ENCODE results near the gene RAB40B.

Gene RAB40B

GRCh38 chr17:82703935-82704865 is 5.7 kb upstream of the RAB40B start:
- Histone ChIP-seq H3K4me3 (ENCODE audit: control insufficient read depth in 1 of 7, extremely low read depth in 1 of 7, insufficient read depth in 4 of 7, low read depth in 2 of 7, low read length in 6 of 7) (no peak overlapping the region), H3K27ac (ENCODE audit: insufficient read depth in 1 of 2, low read depth in 1 of 2, low read length in 2 of 2, poor library complexity in 1 of 2, severe bottlenecking in 2 of 2) (no peak overlapping the region), H3K4me1 (ENCODE audit: control extremely low read depth in 1 of 4, control insufficient read depth in 4 of 4, insufficient read depth in 4 of 4, low read length in 3 of 4) (peaks cover 0 to 12% (median 6%) of the 10 kb centered on the region in 4 experiments), H3K27me3 (replicated peaks in 2 of 5; ENCODE audit: control insufficient read depth in 4 of 5, insufficient read depth in 5 of 5, low read length in 4 of 5) (no peaks in the 10 kb centered on the region), H3K36me3 (ENCODE audit: control insufficient read depth in 4 of 4, insufficient read depth in 4 of 4, low read length in 3 of 4) (no peaks in the 10 kb centered on the region), H3K9me3 (ENCODE audit: control extremely low read depth in 1 of 5, control insufficient read depth in 4 of 5, insufficient read depth in 2 of 5, low read depth in 1 of 5, low read length in 4 of 5) (no peaks in the 10 kb centered on the region)
- no peak for DNase-seq
- 90% methylated on average over 35 of the region's 38 CpGs for WGBS (ENCODE audit: insufficient coverage)
- ChIA-PET CTCF (no interaction called here), POLR2A (interaction anchor here (0.5 kb wide), 1 partner anchor 428 kb away, joined by 4 read pairs; no protein-coding TSS in a partner anchor)

DNA sequence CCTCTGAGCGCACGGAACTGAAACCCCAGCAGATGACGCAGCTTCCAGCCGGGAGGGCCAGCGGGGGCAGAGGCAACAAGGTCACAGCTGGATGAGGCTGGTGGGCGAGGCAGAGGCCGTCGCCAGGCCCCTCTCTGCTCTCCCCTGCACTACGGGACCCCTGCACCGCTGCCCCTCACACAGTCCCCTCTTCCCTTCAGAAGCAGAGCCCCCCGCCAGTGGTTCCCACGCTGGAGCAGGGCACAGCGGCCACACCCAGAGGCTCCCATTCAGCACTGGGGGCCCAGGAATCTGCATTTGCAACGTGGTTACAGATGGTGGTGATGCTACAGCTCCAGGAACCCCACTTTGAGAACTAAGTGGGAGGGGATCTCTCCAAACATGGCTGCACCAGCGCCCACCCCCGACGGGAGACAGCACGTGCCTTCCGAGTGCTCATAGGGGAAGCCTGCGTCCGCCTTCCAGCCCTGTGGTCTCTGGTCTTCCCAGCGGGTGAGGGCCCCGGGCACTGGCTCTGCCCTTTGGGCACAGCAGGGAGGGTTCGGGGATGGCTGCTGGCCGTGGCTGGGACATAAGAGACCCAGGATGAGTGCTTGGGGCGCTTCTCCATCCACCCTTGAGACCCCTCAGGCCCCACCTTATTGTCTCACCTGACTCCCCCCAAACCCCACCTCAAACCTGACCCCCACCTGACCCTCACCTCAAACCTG is 4.7 kb upstream of the RAB40B start:
- H3K9me3 ChIP-seq (ENCODE audit: control extremely low read depth in 1 of 5, control insufficient read depth in 4 of 5, insufficient read depth in 2 of 5, low read depth in 1 of 5, low read length in 4 of 5) = no peaks in the 10 kb centered on the region
- H3K27ac ChIP-seq (ENCODE audit: insufficient read depth in 1 of 2, low read depth in 1 of 2, low read length in 2 of 2, poor library complexity in 1 of 2, severe bottlenecking in 2 of 2) = no peak overlapping the region
- no peaks in the 10 kb centered on the region for H3K36me3 ChIP-seq (ENCODE audit: control insufficient read depth in 4 of 4, insufficient read depth in 4 of 4, low read length in 3 of 4)
- H3K4me3 ChIP-seq (ENCODE audit: control insufficient read depth in 1 of 7, extremely low read depth in 1 of 7, insufficient read depth in 4 of 7, low read depth in 2 of 7, low read length in 6 of 7) = no peak overlapping the region
- ChIA-PET POLR2A (interaction anchor here (0.5 kb wide), 1 partner anchor 427 kb away, joined by 4 read pairs; no protein-coding TSS in a partner anchor), CTCF (no interaction called here)
- WGBS (ENCODE audit: insufficient coverage) = 90% methylated on average over 21 of the region's 26 CpGs
- H3K27me3 ChIP-seq (replicated peaks in 2 of 5; ENCODE audit: control insufficient read depth in 4 of 5, insufficient read depth in 5 of 5, low read length in 4 of 5) = no peaks in the 10 kb centered on the region
- peaks cover 0 to 15% (median 10%) of the 10 kb centered on the region in 4 experiments for H3K4me1 ChIP-seq (ENCODE audit: control extremely low read depth in 1 of 4, control insufficient read depth in 4 of 4, insufficient read depth in 4 of 4, low read length in 3 of 4)
- no peak for DNase-seq

- no peak overlapping the region for H3K27ac ChIP-seq (ENCODE audit: insufficient read depth in 1 of 2, low read depth in 1 of 2, low read length in 2 of 2, poor library complexity in 1 of 2, severe bottlenecking in 2 of 2)
- 91% methylated on average over 18 of the region's 20 CpGs for WGBS (ENCODE audit: insufficient coverage)
- H3K4me3 ChIP-seq (ENCODE audit: control insufficient read depth in 1 of 7, extremely low read depth in 1 of 7, insufficient read depth in 4 of 7, low read depth in 2 of 7, low read length in 6 of 7) = no peak overlapping the region
- DNase-seq = no peak
- CTCF ChIA-PET = no interaction called here
- peaks cover 0 to 18% (median 16%) of the 10 kb centered on the region in 4 experiments for H3K4me1 ChIP-seq (ENCODE audit: control extremely low read depth in 1 of 4, control insufficient read depth in 4 of 4, insufficient read depth in 4 of 4, low read length in 3 of 4)
- POLR2A ChIA-PET = interaction anchor here (0.9 kb wide), 1 partner anchor 26 kb away, joined by 3 read pairs; no protein-coding TSS in a partner anchor
- no peaks in the 10 kb centered on the region for H3K36me3 ChIP-seq (ENCODE audit: control insufficient read depth in 4 of 4, insufficient read depth in 4 of 4, low read length in 3 of 4)
- H3K27me3 ChIP-seq (replicated peaks in 2 of 5; ENCODE audit: control insufficient read depth in 4 of 5, insufficient read depth in 5 of 5, low read length in 4 of 5) = peaks cover 0 to 3% (median 1%) of the 10 kb centered on the region in 5 experiments
- no peaks in the 10 kb centered on the region for H3K9me3 ChIP-seq (ENCODE audit: control extremely low read depth in 1 of 5, control insufficient read depth in 4 of 5, insufficient read depth in 2 of 5, low read depth in 1 of 5, low read length in 4 of 5)
These were observed 3.9 kb upstream of the RAB40B start for GRCh38 chr17:82702231-82702927.

GRCh38 chr17:82699551-82699950 is 1.1 kb upstream of the RAB40B start:
- Histone ChIP-seq H3K4me3 (ENCODE audit: control insufficient read depth in 1 of 7, extremely low read depth in 1 of 7, insufficient read depth in 4 of 7, low read depth in 2 of 7, low read length in 6 of 7) (peak overlapping the region in 4 of 7 experiments; percentile 54 to 85 (median 78)), H3K4me1 (ENCODE audit: control extremely low read depth in 1 of 4, control insufficient read depth in 4 of 4, insufficient read depth in 4 of 4, low read length in 3 of 4) (peaks cover 0 to 23% (median 20%) of the 10 kb centered on the region in 4 experiments), H3K27me3 (replicated peaks in 2 of 5; ENCODE audit: control insufficient read depth in 4 of 5, insufficient read depth in 5 of 5, low read length in 4 of 5) (peaks cover 0 to 11% (median 4%) of the 10 kb centered on the region in 5 experiments), H3K36me3 (ENCODE audit: control insufficient read depth in 4 of 4, insufficient read depth in 4 of 4, low read length in 3 of 4) (no peaks in the 10 kb centered on the region), H3K9me3 (ENCODE audit: control extremely low read depth in 1 of 5, control insufficient read depth in 4 of 5, insufficient read depth in 2 of 5, low read depth in 1 of 5, low read length in 4 of 5) (peaks cover 0 to 7% (median 4%) of the 10 kb centered on the region in 5 experiments), H3K27ac (ENCODE audit: insufficient read depth in 1 of 2, low read depth in 1 of 2, low read length in 2 of 2, poor library complexity in 1 of 2, severe bottlenecking in 2 of 2) (no peak overlapping the region)
- WGBS (ENCODE audit: insufficient coverage) = 96% methylated on average over 11 of the region's 13 CpGs
- DNase-seq = no peak
- ChIA-PET POLR2A (no interaction called here), CTCF (no interaction called here)

DNA sequence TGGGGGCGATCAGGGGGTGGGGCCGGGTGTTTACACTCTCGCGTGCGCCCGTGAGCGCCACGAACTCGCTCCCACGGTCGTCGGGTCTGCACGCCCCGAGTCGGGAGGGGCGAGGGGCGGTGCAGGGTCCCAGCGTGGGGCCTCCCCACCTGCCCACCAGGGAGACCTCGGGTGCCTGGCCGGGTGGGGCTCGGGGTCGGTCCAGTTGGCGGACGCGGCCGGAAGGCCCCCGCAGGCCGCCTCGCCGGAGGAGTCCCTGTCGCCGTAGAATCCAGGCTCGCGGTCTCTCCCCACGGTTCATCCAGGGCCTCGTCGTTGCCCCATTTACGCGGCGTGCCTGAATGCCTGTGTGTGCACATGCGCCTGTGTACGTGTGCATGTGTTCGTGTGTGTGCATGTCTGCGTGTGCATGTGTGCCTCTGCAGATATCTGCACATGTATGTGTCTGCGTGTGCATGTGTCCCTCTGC is 510 bp upstream of the RAB40B start:
- WGBS (ENCODE audit: insufficient coverage) = 6% methylated on average over 44 of the region's 45 CpGs
- POLR2A ChIA-PET = no interaction called here
- Histone ChIP-seq H3K4me1 (ENCODE audit: control extremely low read depth in 1 of 4, control insufficient read depth in 4 of 4, insufficient read depth in 4 of 4, low read length in 3 of 4) (peaks cover 0 to 23% (median 20%) of the 10 kb centered on the region in 4 experiments), H3K27me3 (replicated peaks in 2 of 5; ENCODE audit: control insufficient read depth in 4 of 5, insufficient read depth in 5 of 5, low read length in 4 of 5) (peaks cover 0 to 11% (median 4%) of the 10 kb centered on the region in 5 experiments), H3K4me3 (ENCODE audit: control insufficient read depth in 1 of 7, extremely low read depth in 1 of 7, insufficient read depth in 4 of 7, low read depth in 2 of 7, low read length in 6 of 7) (peak overlapping the region; percentile 49 to 85 (median 69)), H3K27ac (ENCODE audit: insufficient read depth in 1 of 2, low read depth in 1 of 2, low read length in 2 of 2, poor library complexity in 1 of 2, severe bottlenecking in 2 of 2) (no peak overlapping the region), H3K9me3 (ENCODE audit: control extremely low read depth in 1 of 5, control insufficient read depth in 4 of 5, insufficient read depth in 2 of 5, low read depth in 1 of 5, low read length in 4 of 5) (peaks cover 0 to 13% (median 6%) of the 10 kb centered on the region in 5 experiments), H3K36me3 (ENCODE audit: control insufficient read depth in 4 of 4, insufficient read depth in 4 of 4, low read length in 3 of 4) (no peaks in the 10 kb centered on the region)
- CTCF ChIA-PET = no interaction called here
- DNase-seq = peak in 2 of 3 donors; percentile 53 to 68

DNA sequence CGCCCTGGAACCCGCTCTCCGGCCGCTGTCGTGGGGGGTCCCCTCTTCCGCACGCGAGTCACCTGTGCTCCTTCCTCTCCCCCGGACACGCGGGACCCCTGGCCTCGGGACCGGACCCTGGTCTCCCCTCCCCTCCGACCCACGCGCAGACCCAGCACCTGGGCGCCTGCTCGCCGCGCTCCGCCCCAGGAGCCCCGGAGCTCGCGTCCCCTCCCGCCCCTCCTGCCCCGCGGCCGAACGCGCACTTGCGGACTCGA is 762 bp downstream of the RAB40B start:
- POLR2A ChIA-PET = no interaction called here
- no peaks in the 10 kb centered on the region for H3K36me3 ChIP-seq (ENCODE audit: control insufficient read depth in 4 of 4, insufficient read depth in 4 of 4, low read length in 3 of 4)
- H3K27me3 ChIP-seq (replicated peaks in 2 of 5; ENCODE audit: control insufficient read depth in 4 of 5, insufficient read depth in 5 of 5, low read length in 4 of 5) = peaks cover 0 to 11% (median 4%) of the 10 kb centered on the region in 5 experiments
- H3K27ac ChIP-seq (ENCODE audit: insufficient read depth in 1 of 2, low read depth in 1 of 2, low read length in 2 of 2, poor library complexity in 1 of 2, severe bottlenecking in 2 of 2) = no peak overlapping the region
- H3K4me3 ChIP-seq (ENCODE audit: control insufficient read depth in 1 of 7, extremely low read depth in 1 of 7, insufficient read depth in 4 of 7, low read depth in 2 of 7, low read length in 6 of 7) = peak overlapping the region; percentile 40 to 76 (median 60)
- 0% methylated on average over 11 of the region's 32 CpGs for WGBS (ENCODE audit: insufficient coverage)
- CTCF ChIA-PET = no interaction called here
- no peak for DNase-seq
- H3K9me3 ChIP-seq (ENCODE audit: control extremely low read depth in 1 of 5, control insufficient read depth in 4 of 5, insufficient read depth in 2 of 5, low read depth in 1 of 5, low read length in 4 of 5) = peaks cover 0 to 14% (median 6%) of the 10 kb centered on the region in 5 experiments
- peaks cover 0 to 23% (median 20%) of the 10 kb centered on the region in 4 experiments for H3K4me1 ChIP-seq (ENCODE audit: control extremely low read depth in 1 of 4, control insufficient read depth in 4 of 4, insufficient read depth in 4 of 4, low read length in 3 of 4)
